K562 (cell line): Measurements from ENCODE around the gene TXLNG. TPM values are rescaled to one million over a fixed set of nuclear protein-coding genes. Genes with fewer than 3 reads are reported as not detected.

Experiments
- ATAC-seq: fragments of 200-7000 bp; cut with Tn5 transposase; 3 replicates; pipeline ENCODE4 v1.9.1; 2020; ENCODE audit warnings: moderate library complexity
- BruUV-seq: library from RNA; stranded (reverse); fragments of 400-500 nt; replicated peaks from 2 replicates; lab custom pipeline; 2021; lab: Mats Ljungman, UMichigan
- CTCF ChIA-PET: fragments of 300-600 bp; formaldehyde crosslinking; extraction: SDS; loops from one replicate; lab custom pipeline; 2021; ENCODE audit warnings: low intra/inter-chr PET ratio; lab: Yijun Ruan, JAX
- POLR2A ChIA-PET: fragments of 300-600, 350-650 bp; sonication (Branson Sonifier 250); formaldehyde crosslinking; extraction: SDS; loops from one replicate; lab custom pipeline; 2021; ENCODE audit warnings: antibody characterized with exemption, inconsistent platforms; lab: Yijun Ruan, JAX
- DNase-seq, 4 experiments: peaks; one replicate each; pipeline versions ENCODE4 v3.0.0 to v3.0.0-alpha.2; 2011 to 2018; ENCODE audit warnings: low spot score in 3 of 4, mixed read lengths in 3 of 4; ENCODE audit errors: extremely low read depth in 1 of 4
- FAIRE-seq: peaks from 2 replicates; lab custom pipeline; 2011; peaks lifted over from hg19 to GRCh38; lab: Jason Lieb, UNC
- H2AFZ ChIP-seq: 2 replicates; pipeline ENCODE4 v1.6.0; 2011; ENCODE audit warnings: low read depth, low read length, control low read depth, inconsistent platforms
- H3K27ac ChIP-seq: fragments of 200-600 bp; 3 replicates; pipeline ENCODE4 v1.8.0; 2011; ENCODE audit warnings: low read depth, mild to moderate bottlenecking, control low read depth, inconsistent platforms, low read length, moderate library complexity, mixed read lengths; ENCODE audit errors: extremely low read depth
- H3K27me3 ChIP-seq, 2 experiments: fragments of 300-600 bp in 1 of 2; 2 replicates in 1 of 2; 3 replicates in 1 of 2; pipeline versions ENCODE4 v1.6.0 to v1.8.0; 2011; ENCODE audit warnings: inconsistent platforms in 2 of 2, low read length in 2 of 2, mild to moderate bottlenecking in 1 of 2, mixed read lengths in 1 of 2, moderate library complexity in 1 of 2; ENCODE audit not compliant: control insufficient read depth in 2 of 2, insufficient read depth in 2 of 2
- H3K36me3 ChIP-seq: fragments of 300-600 bp; 3 replicates; pipeline ENCODE4 v1.8.0; 2011; ENCODE audit warnings: mild to moderate bottlenecking, low read length, inconsistent platforms; ENCODE audit not compliant: control insufficient read depth, insufficient read depth
- H3K4me1 ChIP-seq, 2 experiments: fragments of 200-600 bp in 1 of 2; replicated peaks in 1 of 2; 2 replicates in 1 of 2; 3 replicates in 1 of 2; pipeline versions ENCODE4 v1.5.1 to v1.8.0; 2011; ENCODE audit warnings: inconsistent platforms in 2 of 2, low read length in 2 of 2, mild to moderate bottlenecking in 1 of 2, mixed read lengths in 1 of 2, moderate library complexity in 1 of 2; ENCODE audit not compliant: control insufficient read depth in 2 of 2, insufficient read depth in 2 of 2
- H3K4me2 ChIP-seq: 2 replicates; pipeline ENCODE4 v1.6.1; 2011; ENCODE audit warnings: low read length, control low read depth, inconsistent platforms, mixed read lengths; ENCODE audit not compliant: insufficient read depth
- H3K4me3 ChIP-seq: fragments of 200-600 bp; sonication (generic), shearing (Covaris generic); 2 replicates; pipeline ENCODE4 v1.5.1; 2016; ENCODE audit warnings: control low read depth, inconsistent platforms
- H3K79me2 ChIP-seq: fragments of 200-600 bp; 3 replicates; pipeline ENCODE4 v1.8.0; 2011; ENCODE audit warnings: low read length, inconsistent platforms; ENCODE audit not compliant: control insufficient read depth, insufficient read depth
- H3K9ac ChIP-seq, 2 experiments: 2 replicates each; pipeline versions ENCODE4 v1.6.0 to v1.6.1; 2011; ENCODE audit warnings: low read depth in 2 of 2, low read length in 2 of 2, control low read depth in 1 of 2, inconsistent platforms in 1 of 2, mild to moderate bottlenecking in 1 of 2, mixed read lengths in 1 of 2; ENCODE audit not compliant: insufficient read depth in 1 of 2
- H3K9me1 ChIP-seq: one replicate; pipeline ENCODE4 v1.6.0; 2011; ENCODE audit warnings: inconsistent platforms, mild to moderate bottlenecking, low read length, moderate library complexity; ENCODE audit not compliant: control insufficient read depth, insufficient read depth
- H3K9me3 ChIP-seq: replicated peaks from 2 replicates; pipeline ENCODE4 v1.5.1; 2011; ENCODE audit warnings: low read depth, low read length, inconsistent platforms; ENCODE audit not compliant: control insufficient read depth, insufficient read depth
- H4K20me1 ChIP-seq: replicated peaks from 2 replicates; pipeline ENCODE4 v1.6.1; 2011; ENCODE audit warnings: low read length, inconsistent platforms, mixed read lengths; ENCODE audit not compliant: control insufficient read depth, insufficient read depth
- FOXJ2 ChIP-seq: fragments of 200-800 bp; sonication (Bioruptor generic); IDR thresholded peaks from 2 replicates; pipeline ENCODE4 v1.6.1; 2016; ENCODE audit warnings: missing genetic modification characterization, missing compliant biosample characterization
- MAFF ChIP-seq: IDR thresholded peaks from 2 replicates; pipeline ENCODE4 v1.6.1; 2012; ENCODE audit warnings: low read length, improper control_type of control experiment
- MEF2A ChIP-seq: IDR thresholded peaks from 2 replicates; pipeline ENCODE4 v1.6.1; 2011; ENCODE audit warnings: low read depth, mild to moderate bottlenecking, low read length, moderate library complexity; ENCODE audit not compliant: control insufficient read depth
- NRF1 ChIP-seq, 2 experiments: fragments of 450-650 bp; IDR thresholded peaks in 1 of 2; conservative IDR thresholded peaks in 1 of 2; 2 replicates each; pipeline ENCODE4 v1.6.1; 2014; ENCODE audit warnings: mild to moderate bottlenecking in 2 of 2
- NUFIP1 ChIP-seq: fragments of 450-650 bp; IDR thresholded peaks from 2 replicates; pipeline ENCODE4 v1.6.1; 2018; ENCODE audit not compliant: partially characterized antibody
- PURB ChIP-seq: sonication (generic); formaldehyde crosslinking; IDR thresholded peaks from 2 replicates; pipeline ENCODE4 v1.9.0; 2021; ENCODE audit warnings: low read depth, mild to moderate bottlenecking, missing genetic modification reagents
- RAD21 ChIP-seq, 2 experiments: fragments of 250-450 bp in 1 of 2; fragments of 450-650 bp in 1 of 2; sonication (Bioruptor Pico) in 1 of 2; formaldehyde crosslinking in 1 of 2; IDR thresholded peaks in 1 of 2; conservative IDR thresholded peaks in 1 of 2; 2 replicates each; pipeline versions ENCODE4 v1.4.0 to v1.8.0; 2020 to 2022; ENCODE audit warnings: mild to moderate bottlenecking in 2 of 2, moderate library complexity in 1 of 2
- TEAD1 ChIP-seq, 2 experiments: fragments of 450-650 bp in 1 of 2; sonication (generic) in 1 of 2; formaldehyde crosslinking; IDR thresholded peaks; 2 replicates each; pipeline versions ENCODE4 v1.4.0 to v1.8.0; 2020 to 2022; ENCODE audit warnings: mild to moderate bottlenecking in 2 of 2, missing genetic modification reagents in 1 of 2
- WGBS: fragments of 100-300 bp; shearing (Covaris generic); methylation state at CpG from one replicate; pipeline ENCODE4 v1.1.6; 2016; ENCODE audit warnings: low coverage, mixed read lengths; ENCODE audit not compliant: insufficient coverage; ENCODE audit errors: missing lambda C conversion rate; 5-methylcytosine and 5-hydroxymethylcytosine counted together
- in situ Hi-C: fragments of 300-500 bp; cut with MboI; formaldehyde crosslinking; loops from 4 replicates; pipeline ENCODE4 v1.15.0; 2018; ENCODE audit warnings: inconsistent platforms, mixed read lengths
- intact Hi-C: fragments of 100-400 bp; cut with micrococcal nuclease; formaldehyde crosslinking; loops from 2 replicates; pipeline ENCODE4 v1.14.2; 2022
- polyA plus RNA-seq, 8 experiments: library from polyadenylated mRNA; depleted of rRNA in 4 of 8; stranded (reverse) in 5 of 8; unstranded in 3 of 8; fragments of >200 nt; fragmentation: Nextera tagmentation in 2 of 8; fragmentation: Illumina TruSeq in 1 of 8; extraction: Ambion mirVana in 2 of 8; extraction: Trizol in 1 of 8; gene quantifications; 2 replicates each; pipeline versions ENCODE4 v1.2.1 to v1.2.3, GENCODE V29; 2011 to 2014; ENCODE audit warnings: inconsistent platforms in 1 of 8, missing spikeins in 1 of 8
- total RNA-seq, 7 experiments: library from RNA; depleted of rRNA in 6 of 7; stranded (reverse); fragments of >200 nt in 6 of 7; fragmentation: Illumina TruSeq in 2 of 7; extraction: Trizol in 2 of 7; gene quantifications; 2 replicates each; pipeline versions ENCODE4 v1.2.1 to v1.2.3, GENCODE V29; 2011 to 2021; ENCODE audit warnings: low replicate concordance in 1 of 7
- TF ChIP-seq, protein P1 (sequence below): sonication (generic); formaldehyde crosslinking; IDR thresholded peaks from 2 replicates; pipeline ENCODE4 v1.8.1; 2023; ENCODE audit warnings: mild to moderate bottlenecking, missing genetic modification reagents
- TF ChIP-seq, protein P2 (sequence below): sonication (generic); formaldehyde crosslinking; IDR thresholded peaks from 2 replicates; pipeline ENCODE4 v1.8.1; 2023; ENCODE audit warnings: missing genetic modification reagents, mild to moderate bottlenecking, borderline replicate concordance
- TF ChIP-seq, protein P3 (sequence below), 3 experiments: IDR thresholded peaks in 2 of 3; conservative IDR thresholded peaks in 1 of 3; 2 replicates each; pipeline ENCODE4 v1.5.1; 2011 to 2012; ENCODE audit warnings: low read length in 3 of 3, mild to moderate bottlenecking in 3 of 3, control low read depth in 2 of 3, improper control_type of control experiment in 1 of 3, inconsistent platforms in 1 of 3, low read depth in 1 of 3, mixed read lengths in 1 of 3, moderate library complexity in 1 of 3; ENCODE audit not compliant: insufficient read depth in 2 of 3

The TXLNG gene
- total and polyA plus RNA-seq, 9 of the 15 experiments (the other 6 are each of a cell fraction or from before 2014, with no cell fraction given), result 13.1 to 47.0 (median 31.6) TPM

- no peak overlapping the region for H3K27ac ChIP-seq
- ChIA-PET POLR2A (no interaction called here), CTCF (no interaction called here)
- no peaks in the 10 kb centered on the region for H4K20me1 ChIP-seq
- in situ Hi-C loops, result no loop called here
- no peak overlapping the region for H3K9ac ChIP-seq
- BruUV-seq, result no TSS peak
- H3K4me1 ChIP-seq, result peaks cover 0 to 3% of the 10 kb centered on the region in 2 experiments; a peak in 3 of 5 replicates
- no peaks in the 10 kb centered on the region for H3K9me1 ChIP-seq
- H2AFZ ChIP-seq, result no peak overlapping the region
- FAIRE-seq (no peak), DNase-seq (peak in 3 of 4 experiments; percentile 8 to 20 (median 18)), ATAC-seq (peak; percentile 83)
- H3K4me2 ChIP-seq, result no peak overlapping the region
- H3K79me2 ChIP-seq, result no peaks in the 10 kb centered on the region
- no peaks in the 10 kb centered on the region for H3K9me3 ChIP-seq
- no peaks in the 10 kb centered on the region for H3K27me3 ChIP-seq
- H3K4me3 ChIP-seq, result no peak overlapping the region
- peaks cover 96% of the 10 kb centered on the region for H3K36me3 ChIP-seq
- intact Hi-C loops, result no loop called here
- WGBS, result 83% methylated on average over 5 of the region's 9 CpGs
- TF ChIP-seq MAFF, result no peak
- TF ChIP-seq, protein P1, sequence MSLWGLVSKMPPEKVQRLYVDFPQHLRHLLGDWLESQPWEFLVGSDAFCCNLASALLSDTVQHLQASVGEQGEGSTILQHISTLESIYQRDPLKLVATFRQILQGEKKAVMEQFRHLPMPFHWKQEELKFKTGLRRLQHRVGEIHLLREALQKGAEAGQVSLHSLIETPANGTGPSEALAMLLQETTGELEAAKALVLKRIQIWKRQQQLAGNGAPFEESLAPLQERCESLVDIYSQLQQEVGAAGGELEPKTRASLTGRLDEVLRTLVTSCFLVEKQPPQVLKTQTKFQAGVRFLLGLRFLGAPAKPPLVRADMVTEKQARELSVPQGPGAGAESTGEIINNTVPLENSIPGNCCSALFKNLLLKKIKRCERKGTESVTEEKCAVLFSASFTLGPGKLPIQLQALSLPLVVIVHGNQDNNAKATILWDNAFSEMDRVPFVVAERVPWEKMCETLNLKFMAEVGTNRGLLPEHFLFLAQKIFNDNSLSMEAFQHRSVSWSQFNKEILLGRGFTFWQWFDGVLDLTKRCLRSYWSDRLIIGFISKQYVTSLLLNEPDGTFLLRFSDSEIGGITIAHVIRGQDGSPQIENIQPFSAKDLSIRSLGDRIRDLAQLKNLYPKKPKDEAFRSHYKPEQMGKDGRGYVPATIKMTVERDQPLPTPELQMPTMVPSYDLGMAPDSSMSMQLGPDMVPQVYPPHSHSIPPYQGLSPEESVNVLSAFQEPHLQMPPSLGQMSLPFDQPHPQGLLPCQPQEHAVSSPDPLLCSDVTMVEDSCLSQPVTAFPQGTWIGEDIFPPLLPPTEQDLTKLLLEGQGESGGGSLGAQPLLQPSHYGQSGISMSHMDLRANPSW (CRISPR knock-in tag), result no peak
- TF ChIP-seq TEAD1 (CRISPR knock-in tag; IDR thresholded peaks at IDR 0.05), result no peak
- TF ChIP-seq FOXJ2 (tag), result no peak
- TF ChIP-seq MEF2A, result no peak
- TF ChIP-seq, protein P2, sequence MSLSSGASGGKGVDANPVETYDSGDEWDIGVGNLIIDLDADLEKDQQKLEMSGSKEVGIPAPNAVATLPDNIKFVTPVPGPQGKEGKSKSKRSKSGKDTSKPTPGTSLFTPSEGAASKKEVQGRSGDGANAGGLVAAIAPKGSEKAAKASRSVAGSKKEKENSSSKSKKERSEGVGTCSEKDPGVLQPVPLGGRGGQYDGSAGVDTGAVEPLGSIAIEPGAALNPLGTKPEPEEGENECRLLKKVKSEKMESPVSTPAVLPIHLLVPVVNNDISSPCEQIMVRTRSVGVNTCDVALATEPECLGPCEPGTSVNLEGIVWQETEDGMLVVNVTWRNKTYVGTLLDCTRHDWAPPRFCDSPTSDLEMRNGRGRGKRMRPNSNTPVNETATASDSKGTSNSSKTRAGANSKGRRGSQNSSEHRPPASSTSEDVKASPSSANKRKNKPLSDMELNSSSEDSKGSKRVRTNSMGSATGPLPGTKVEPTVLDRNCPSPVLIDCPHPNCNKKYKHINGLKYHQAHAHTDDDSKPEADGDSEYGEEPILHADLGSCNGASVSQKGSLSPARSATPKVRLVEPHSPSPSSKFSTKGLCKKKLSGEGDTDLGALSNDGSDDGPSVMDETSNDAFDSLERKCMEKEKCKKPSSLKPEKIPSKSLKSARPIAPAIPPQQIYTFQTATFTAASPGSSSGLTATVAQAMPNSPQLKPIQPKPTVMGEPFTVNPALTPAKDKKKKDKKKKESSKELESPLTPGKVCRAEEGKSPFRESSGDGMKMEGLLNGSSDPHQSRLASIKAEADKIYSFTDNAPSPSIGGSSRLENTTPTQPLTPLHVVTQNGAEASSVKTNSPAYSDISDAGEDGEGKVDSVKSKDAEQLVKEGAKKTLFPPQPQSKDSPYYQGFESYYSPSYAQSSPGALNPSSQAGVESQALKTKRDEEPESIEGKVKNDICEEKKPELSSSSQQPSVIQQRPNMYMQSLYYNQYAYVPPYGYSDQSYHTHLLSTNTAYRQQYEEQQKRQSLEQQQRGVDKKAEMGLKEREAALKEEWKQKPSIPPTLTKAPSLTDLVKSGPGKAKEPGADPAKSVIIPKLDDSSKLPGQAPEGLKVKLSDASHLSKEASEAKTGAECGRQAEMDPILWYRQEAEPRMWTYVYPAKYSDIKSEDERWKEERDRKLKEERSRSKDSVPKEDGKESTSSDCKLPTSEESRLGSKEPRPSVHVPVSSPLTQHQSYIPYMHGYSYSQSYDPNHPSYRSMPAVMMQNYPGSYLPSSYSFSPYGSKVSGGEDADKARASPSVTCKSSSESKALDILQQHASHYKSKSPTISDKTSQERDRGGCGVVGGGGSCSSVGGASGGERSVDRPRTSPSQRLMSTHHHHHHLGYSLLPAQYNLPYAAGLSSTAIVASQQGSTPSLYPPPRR, result no peak
- no peak for TF ChIP-seq PURB (CRISPR knock-in tag)
- TF ChIP-seq NUFIP1, result no peak
- peak in 1 of 2 experiments; percentile 9; a peak in 1 of 4 replicates for TF ChIP-seq RAD21 (CRISPR knock-in tag; conservative IDR thresholded peaks at IDR 0.05 in 1 of 2, IDR thresholded peaks at IDR 0.05 in 1 of 2)
- TF ChIP-seq, protein P3, sequence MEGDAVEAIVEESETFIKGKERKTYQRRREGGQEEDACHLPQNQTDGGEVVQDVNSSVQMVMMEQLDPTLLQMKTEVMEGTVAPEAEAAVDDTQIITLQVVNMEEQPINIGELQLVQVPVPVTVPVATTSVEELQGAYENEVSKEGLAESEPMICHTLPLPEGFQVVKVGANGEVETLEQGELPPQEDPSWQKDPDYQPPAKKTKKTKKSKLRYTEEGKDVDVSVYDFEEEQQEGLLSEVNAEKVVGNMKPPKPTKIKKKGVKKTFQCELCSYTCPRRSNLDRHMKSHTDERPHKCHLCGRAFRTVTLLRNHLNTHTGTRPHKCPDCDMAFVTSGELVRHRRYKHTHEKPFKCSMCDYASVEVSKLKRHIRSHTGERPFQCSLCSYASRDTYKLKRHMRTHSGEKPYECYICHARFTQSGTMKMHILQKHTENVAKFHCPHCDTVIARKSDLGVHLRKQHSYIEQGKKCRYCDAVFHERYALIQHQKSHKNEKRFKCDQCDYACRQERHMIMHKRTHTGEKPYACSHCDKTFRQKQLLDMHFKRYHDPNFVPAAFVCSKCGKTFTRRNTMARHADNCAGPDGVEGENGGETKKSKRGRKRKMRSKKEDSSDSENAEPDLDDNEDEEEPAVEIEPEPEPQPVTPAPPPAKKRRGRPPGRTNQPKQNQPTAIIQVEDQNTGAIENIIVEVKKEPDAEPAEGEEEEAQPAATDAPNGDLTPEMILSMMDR (IDR thresholded peaks at IDR 0.05 in 2 of 3, conservative IDR thresholded peaks at IDR 0.05 in 1 of 3; ENCODE audit: insufficient read depth in 2 of 3, low read depth in 1 of 3, low read length in 3 of 3), result peak; percentile 30 to 81 (median 49); a peak in 5 of 6 replicates
- TF ChIP-seq NRF1 (conservative IDR thresholded peaks at IDR 0.05 in 1 of 2, IDR thresholded peaks at IDR 0.05 in 1 of 2), result no peak
Measured at GRCh38 chrX:16836371-16836770, 50.1 kb downstream of the TXLNG start.
